Measurements from ENCODE around the gene TMEM131.

Gene TMEM131

GRCh38 chr2:97992836-97993825, 2.6 kb downstream of the TMEM131 start:
- DNase-seq (ENCODE audit: low read depth), result peak; percentile 59

GRCh38 chr2:97991081-97991856, 4.5 kb downstream of the TMEM131 start:
- DNase-seq (ENCODE audit: low read depth), result no peak

DNA sequence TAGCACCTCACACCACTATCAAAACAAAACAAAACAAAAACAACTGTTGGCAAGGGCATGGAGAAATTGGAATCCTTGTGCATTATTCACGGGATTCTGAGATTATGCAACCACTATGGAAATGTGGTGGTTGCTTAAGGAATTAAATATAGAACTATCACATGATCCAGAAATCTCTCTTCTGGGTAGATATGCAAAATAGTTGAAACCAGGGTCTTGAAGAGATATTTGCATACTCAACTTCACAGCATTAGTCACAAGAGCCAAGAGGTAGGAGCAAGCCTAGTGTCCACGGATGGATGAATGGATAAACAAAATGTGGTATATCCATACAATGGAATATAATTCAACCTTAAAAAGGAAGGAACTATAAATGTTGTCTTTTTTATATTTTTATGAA, 7.0 kb downstream of the TMEM131 start:
- DNase-seq (ENCODE audit: low read depth), result peak; percentile 33

DNA sequence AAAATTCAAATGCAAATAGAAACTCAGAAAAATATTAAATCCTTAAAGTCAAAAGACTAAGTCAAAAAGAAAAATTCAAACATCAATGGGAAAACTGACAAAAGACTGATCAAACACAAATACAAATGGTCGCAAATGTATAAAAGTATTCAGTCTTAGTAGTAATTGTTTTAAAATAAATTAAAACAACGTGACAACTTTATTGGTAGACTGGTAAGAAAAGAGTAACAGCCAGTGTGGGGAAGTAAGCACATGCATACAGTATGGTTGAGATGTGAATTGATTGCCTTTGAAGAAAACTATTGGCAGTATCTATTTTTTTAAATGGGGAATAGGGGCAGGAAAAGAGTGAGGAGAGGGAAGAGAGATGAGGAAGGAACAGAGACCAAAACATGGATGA, 9.8 kb downstream of the TMEM131 start:
- DNase-seq (ENCODE audit: low read depth), result no peak

- no peak for DNase-seq (ENCODE audit: low read depth)
These were observed 12.1 kb downstream of the TMEM131 start for GRCh38 chr2:97983698-97984097.

DNA sequence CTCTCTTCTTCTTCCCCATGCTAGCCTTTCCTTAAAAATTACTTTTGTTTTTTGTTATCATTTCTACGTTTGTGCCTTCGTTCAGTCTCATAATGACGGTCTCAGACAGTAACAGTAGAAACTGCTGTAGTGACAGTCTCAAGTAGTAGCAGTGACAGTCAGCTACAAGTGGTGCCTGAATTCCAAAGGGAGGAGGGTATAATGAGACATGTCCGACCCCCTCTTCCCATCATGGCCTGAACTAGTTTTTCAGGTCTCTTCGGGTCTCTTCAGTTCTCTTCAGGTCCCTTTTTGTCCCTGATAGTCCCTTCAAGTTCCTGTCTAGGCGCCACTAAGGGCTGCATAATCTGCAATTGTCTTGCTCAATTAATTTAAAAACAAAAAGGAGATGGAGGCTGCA, 12.6 kb downstream of the TMEM131 start:
- no peak for DNase-seq (ENCODE audit: low read depth)

GRCh38 chr2:97982621-97983020, 13.1 kb downstream of the TMEM131 start:
- peak; percentile 29 for DNase-seq (ENCODE audit: low read depth)

DNA sequence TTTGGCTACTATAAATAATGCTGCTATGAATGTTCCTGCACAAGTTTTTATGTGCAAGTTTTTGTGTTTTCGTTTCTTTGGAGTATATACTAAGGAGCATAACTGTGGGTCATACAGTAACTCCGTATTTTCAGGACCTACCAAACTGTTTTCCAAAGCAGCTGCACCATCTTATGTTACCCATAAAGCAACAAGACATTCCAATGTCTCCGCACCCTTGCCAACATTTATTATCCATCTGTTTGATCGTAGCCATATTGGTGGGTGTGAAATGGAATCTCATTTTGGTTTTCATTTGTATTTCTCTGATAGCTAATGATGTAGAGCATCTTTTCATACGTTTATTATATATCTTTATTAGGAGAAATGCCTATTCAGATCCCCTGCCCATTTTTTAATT, 13.8 kb downstream of the TMEM131 start:
- DNase-seq (ENCODE audit: low read depth), result no peak

GRCh38 chr2:97979904-97980303, 15.8 kb downstream of the TMEM131 start:
- DNase-seq (ENCODE audit: low read depth), result no peak

DNA sequence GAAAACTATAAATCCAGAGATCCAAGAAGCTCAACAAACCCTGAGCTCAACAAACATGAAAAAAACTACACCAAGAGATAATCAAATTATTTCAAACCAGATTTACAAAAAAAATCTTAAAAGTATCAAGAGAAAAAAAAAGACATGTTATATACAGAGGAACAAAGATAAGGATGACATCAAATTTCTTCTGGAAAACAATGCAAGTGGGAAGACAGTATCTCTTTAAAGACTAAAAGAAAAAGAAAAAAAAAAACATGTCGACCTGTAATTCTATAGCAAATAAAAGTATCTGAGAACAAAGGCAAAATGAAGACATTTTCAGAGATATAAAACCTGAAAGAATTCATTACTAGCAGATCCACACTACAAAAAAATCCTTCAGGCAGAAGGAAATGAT, 21.3 kb downstream of the TMEM131 start:
- DNase-seq (ENCODE audit: low read depth), result no peak

DNA sequence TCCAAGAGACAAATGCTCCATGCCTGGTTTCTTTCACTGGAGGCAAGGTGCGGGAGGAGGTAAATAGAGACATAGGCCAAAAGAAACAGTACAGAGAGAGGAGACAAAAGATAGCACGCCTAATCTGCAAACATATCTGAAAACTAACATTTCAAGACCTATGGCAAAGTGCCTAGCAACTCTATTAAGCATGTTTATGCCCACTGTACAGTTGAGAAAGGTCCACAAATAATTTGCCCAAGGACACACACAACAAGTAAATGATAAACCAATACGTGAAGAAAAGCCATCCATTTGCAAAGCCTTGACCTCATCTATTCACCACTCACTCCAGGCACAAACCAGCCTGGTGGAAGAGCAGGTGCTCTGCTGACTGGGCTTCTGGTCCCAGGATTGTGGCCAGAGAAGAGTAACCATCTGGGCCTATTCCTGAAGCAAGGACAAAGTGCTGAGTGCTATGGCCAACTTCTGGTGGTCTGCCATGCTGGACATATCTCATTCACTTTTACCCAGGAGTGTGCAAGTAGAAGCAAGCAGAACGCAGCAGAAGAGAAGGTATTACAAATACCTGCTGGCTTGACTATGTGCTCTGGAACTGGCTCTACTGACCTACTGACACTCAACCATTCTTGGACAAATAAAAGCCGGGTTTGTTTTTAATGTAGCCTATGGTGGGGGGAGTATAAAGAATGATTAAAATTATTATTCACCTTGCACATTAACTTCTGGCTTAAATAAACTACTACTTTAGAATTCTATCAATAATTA, 25.3 kb downstream of the TMEM131 start:
- no peak for DNase-seq (ENCODE audit: low read depth)

GRCh38 chr2:97969081-97970067, 26.4 kb downstream of the TMEM131 start:
- DNase-seq (ENCODE audit: low read depth), result no peak

- no peak for DNase-seq (ENCODE audit: low read depth)
These were observed 27.7 kb downstream of the TMEM131 start for GRCh38 chr2:97967931-97968627.

DNA sequence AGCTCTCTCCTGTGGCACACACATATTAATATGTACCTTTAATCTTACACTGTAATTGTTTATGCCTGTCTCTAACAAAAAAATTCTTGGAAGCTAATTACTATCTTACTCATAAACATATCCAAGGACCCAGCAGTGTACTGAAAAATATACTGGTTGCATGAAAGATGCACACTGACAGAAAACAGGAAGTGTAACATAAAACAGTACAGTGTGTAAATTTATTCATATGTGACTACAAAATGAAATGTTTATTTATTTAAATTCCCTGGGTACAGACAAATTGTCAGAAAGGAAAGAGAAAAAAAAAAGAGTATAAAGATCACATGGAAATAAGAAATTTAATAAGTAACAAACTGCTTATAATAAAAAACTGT, 28.5 kb downstream of the TMEM131 start:
- DNase-seq (ENCODE audit: low read depth), result no peak

DNA sequence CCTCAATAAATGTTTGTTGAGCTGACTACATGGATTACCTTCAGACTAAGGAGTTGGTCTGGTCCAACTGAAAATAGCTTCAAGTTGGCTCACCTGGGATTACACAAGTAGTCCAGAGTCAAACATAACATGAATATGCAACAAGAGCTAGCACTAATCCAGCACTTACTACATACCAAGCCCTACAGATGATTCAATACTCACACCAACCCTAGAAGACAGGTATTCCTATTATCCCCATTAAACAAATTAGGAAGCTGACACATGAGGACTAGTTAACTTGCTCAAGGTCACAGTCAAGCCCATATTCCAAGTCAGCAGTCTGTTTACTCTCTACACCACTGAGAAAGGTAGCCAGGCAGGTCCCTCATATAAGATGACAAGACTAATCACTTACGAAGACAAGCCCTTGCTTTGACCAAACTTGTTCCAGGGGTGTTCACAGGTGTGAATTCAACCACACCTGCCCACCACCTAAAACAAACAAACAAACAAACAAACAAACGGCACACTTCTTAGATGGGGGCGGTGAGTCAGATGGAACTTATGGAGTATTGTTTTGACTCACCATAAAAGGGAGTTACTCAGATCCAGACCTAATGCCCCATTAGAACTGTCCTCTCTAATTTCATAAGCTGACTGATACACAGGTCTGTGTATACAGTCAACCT, 29.1 kb downstream of the TMEM131 start:
- DNase-seq (ENCODE audit: low read depth), result peak; percentile 64

DNA sequence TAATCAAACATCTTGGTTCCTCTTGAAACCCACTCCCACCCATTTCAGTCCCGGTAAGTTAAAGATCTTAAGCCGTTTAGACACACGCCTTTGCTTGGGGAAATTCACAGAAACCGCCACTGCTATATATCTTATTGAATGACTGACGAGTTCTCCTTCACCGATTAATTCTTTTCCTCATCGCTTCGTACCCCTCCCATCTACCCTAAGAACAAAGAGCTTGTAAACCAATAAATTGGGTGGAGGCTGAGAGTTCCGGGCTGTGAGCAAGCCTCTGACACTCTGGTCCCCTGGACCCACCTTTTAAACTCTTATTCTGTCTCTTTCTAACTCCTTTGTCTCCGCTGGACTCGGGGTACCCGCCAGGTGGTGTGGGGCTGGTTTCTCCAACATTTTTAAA, 30.6 kb downstream of the TMEM131 start:
- no peak for DNase-seq (ENCODE audit: low read depth)

DNA sequence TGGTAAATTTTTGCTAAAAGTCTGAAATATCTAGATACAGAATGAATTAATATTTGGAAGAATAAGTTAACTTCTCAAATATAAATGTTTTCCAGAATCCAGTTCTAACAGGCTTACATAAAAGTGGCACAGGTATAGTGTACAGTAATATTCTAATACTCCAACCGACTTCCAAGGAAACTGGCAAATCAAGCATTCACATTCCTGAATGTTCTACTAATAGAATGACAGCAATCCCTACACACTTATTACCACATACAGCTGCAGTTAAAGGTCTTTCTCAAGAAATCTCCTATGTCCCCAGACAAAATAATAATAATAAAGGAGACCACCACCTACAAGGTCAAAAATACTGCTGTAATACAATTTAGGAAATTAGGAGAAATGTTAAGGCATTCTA, 31.9 kb downstream of the TMEM131 start:
- DNase-seq (ENCODE audit: low read depth), result peak; percentile 17

- no peak for DNase-seq (ENCODE audit: low read depth)
These were observed 32.7 kb downstream of the TMEM131 start for GRCh38 chr2:97963079-97963406.

- DNase-seq (ENCODE audit: low read depth), result no peak
These were observed 34.2 kb downstream of the TMEM131 start for GRCh38 chr2:97961534-97961933.

DNA sequence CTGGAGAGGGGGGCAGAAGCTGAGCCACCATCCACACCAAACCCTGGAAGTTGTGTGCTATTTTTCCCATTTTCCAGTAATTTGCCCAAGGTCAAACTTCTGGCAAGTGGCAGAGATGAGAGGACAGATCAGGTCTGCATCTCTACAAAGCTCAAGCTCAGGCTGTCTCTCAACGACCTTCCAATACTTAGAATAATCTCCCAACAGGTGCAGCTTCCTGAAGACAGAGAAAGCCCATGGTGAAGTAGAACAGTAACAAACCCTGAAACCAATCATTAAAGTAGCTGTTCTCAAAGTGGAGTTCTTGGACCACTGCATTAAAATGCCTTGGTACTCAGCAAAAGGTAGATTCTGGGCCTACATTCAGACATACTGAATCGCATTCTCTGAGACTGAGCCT, 37.6 kb downstream of the TMEM131 start:
- no peak for DNase-seq (ENCODE audit: low read depth)
